Prostate gland (tissue), 2 donors: ENCODE data around the gene ARMH3.

Source experiments
- CTCF ChIP-seq, 4 experiments: fragments of 200-600 bp in 2 of 4; fragments of 450-650 bp in 2 of 4; sonication (generic) in 2 of 4; IDR thresholded peaks; 1 replicate in 3 of 4; 2 replicates in 1 of 4; pipeline ENCODE4 v1.5.1; 2016 to 2019; ENCODE audit warnings: antibody characterized with exemption in 4 of 4, mild to moderate bottlenecking in 2 of 4, moderate library complexity in 2 of 4
- POLR2A ChIP-seq: fragments of 450-650 bp; IDR thresholded peaks from one replicate; pipeline ENCODE4 v1.6.1; 2016; ENCODE audit warnings: antibody characterized with exemption, mild to moderate bottlenecking
- POLR2AphosphoS5 ChIP-seq: sonication (generic); formaldehyde crosslinking; IDR thresholded peaks from one replicate; pipeline ENCODE4 v1.6.1; 2017; ENCODE audit warnings: antibody characterized with exemption

- no peak for TF ChIP-seq POLR2A
- no peak for TF ChIP-seq CTCF (IDR thresholded peaks at IDR 0.05)
- no peak for TF ChIP-seq POLR2AphosphoS5
These were observed 177.1 kb downstream of the ARMH3 start for GRCh38 chr10:101878869-101879268.
